MCF 10A (cell line): Measurements from ENCODE around the gene RPGRIP1L. TPM values are rescaled to one million over a fixed set of nuclear protein-coding genes. Genes with fewer than 3 reads are reported as not detected.

Experiments used
- BruUV-seq: library from RNA; stranded (reverse); fragments of 400-500 nt; replicated peaks from 2 replicates; lab custom pipeline; 2021; lab: Mats Ljungman, UMichigan
- CTCF ChIA-PET: fragments of 300-600 bp; sonication (Branson Sonifier 250); formaldehyde crosslinking; extraction: SDS; loops from one replicate; lab custom pipeline; 2021; ENCODE audit warnings: antibody characterized with exemption, inconsistent platforms; lab: Yijun Ruan, JAX
- POLR2A ChIA-PET: fragments of 300-600, 350-650 bp; sonication (Branson Sonifier 250); formaldehyde crosslinking; extraction: SDS; loops from one replicate; lab custom pipeline; 2020; ENCODE audit warnings: antibody characterized with exemption, inconsistent platforms; lab: Yijun Ruan, JAX
- DNase-seq: peaks from one replicate; pipeline ENCODE4 v3.0.0-alpha.2; 2018; ENCODE audit not compliant: unreplicated experiment
- H3K27ac Mint-ChIP-seq: one replicate; pipeline ENCODE4 v1.8.0; 2022; ENCODE audit warnings: mild to moderate bottlenecking, low read depth, mixed read lengths; ENCODE audit not compliant: unreplicated experiment
- H3K27me3 Mint-ChIP-seq: one replicate; pipeline ENCODE4 v1.8.0; 2022; ENCODE audit warnings: mixed read lengths; ENCODE audit not compliant: insufficient read depth, unreplicated experiment
- H3K36me3 Mint-ChIP-seq: one replicate; pipeline ENCODE4 v1.8.0; 2022; ENCODE audit warnings: mild to moderate bottlenecking, moderate library complexity, mixed read lengths; ENCODE audit not compliant: insufficient read depth, unreplicated experiment
- H3K4me1 Mint-ChIP-seq: one replicate; pipeline ENCODE4 v1.8.0; 2022; ENCODE audit warnings: mixed read lengths; ENCODE audit not compliant: insufficient read depth, unreplicated experiment
- H3K4me3 Mint-ChIP-seq: one replicate; pipeline ENCODE4 v1.8.0; 2022; ENCODE audit warnings: mild to moderate bottlenecking, moderate library complexity, mixed read lengths; ENCODE audit not compliant: unreplicated experiment
- H3K9me3 Mint-ChIP-seq: one replicate; pipeline ENCODE4 v1.8.0; 2022; ENCODE audit warnings: mixed read lengths; ENCODE audit not compliant: unreplicated experiment
- intact Hi-C: fragments of 100-400 bp; cut with micrococcal nuclease; formaldehyde crosslinking; loops from 2 replicates; pipeline ENCODE4 v1.14.1; 2022
- total RNA-seq: library from RNA; stranded (reverse); gene quantifications from 2 replicates; pipeline ENCODE4 v1.2.3, GENCODE V29; 2022
- TF ChIP-seq, protein P1 (sequence below): fragments of 200-600 bp; IDR thresholded peaks from one replicate; pipeline ENCODE4 v1.8.0; 2022; ENCODE audit warnings: antibody characterized with exemption, mild to moderate bottlenecking; ENCODE audit not compliant: unreplicated experiment

RPGRIP1L gene
- total RNA-seq, 1 experiment from 2014 or later, result 13.4 TPM

DNA sequence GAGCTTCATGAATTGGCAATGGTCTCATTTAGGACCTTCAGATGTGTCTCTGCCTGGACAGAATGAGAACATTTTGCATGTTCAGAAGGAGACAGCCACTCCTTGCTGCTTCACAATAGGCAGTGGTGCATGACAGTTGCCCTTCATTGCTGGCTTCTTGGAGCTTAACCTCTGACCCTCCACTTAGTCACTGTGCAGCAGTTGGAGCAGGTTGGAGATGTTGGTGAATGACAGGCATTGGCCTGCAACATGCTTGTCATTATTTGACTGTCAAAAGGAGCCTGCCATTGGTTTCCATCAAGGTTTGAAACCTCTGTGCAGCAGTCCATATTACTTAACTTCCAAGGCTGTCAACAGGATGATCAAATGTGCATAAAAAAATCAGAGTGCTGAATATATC lies 23.0 kb upstream of the RPGRIP1L start:
- TF ChIP-seq, protein P1, sequence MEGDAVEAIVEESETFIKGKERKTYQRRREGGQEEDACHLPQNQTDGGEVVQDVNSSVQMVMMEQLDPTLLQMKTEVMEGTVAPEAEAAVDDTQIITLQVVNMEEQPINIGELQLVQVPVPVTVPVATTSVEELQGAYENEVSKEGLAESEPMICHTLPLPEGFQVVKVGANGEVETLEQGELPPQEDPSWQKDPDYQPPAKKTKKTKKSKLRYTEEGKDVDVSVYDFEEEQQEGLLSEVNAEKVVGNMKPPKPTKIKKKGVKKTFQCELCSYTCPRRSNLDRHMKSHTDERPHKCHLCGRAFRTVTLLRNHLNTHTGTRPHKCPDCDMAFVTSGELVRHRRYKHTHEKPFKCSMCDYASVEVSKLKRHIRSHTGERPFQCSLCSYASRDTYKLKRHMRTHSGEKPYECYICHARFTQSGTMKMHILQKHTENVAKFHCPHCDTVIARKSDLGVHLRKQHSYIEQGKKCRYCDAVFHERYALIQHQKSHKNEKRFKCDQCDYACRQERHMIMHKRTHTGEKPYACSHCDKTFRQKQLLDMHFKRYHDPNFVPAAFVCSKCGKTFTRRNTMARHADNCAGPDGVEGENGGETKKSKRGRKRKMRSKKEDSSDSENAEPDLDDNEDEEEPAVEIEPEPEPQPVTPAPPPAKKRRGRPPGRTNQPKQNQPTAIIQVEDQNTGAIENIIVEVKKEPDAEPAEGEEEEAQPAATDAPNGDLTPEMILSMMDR, result no peak
- CTCF ChIA-PET, result interaction anchor here (0.6 to 1.2 kb wide), 2 partner anchors 9 to 455 kb away, joined by 3 to 4 read pairs; no protein-coding TSS in a partner anchor
- DNase-seq, result peak; percentile 37
- Mint-ChIP-seq H3K9me3 (no peaks in the 10 kb centered on the region), H3K4me3 (no peak overlapping the region), H3K4me1 (peaks cover 10% of the 10 kb centered on the region), H3K27me3 (no peaks in the 10 kb centered on the region), H3K27ac (no peak overlapping the region), H3K36me3 (no peaks in the 10 kb centered on the region)
- intact Hi-C loops, result no loop called here
- BruUV-seq, result no TSS peak
- POLR2A ChIA-PET, result interaction anchor here (0.7 to 1.3 kb wide), 3 partner anchors 9 to 147 kb away, joined by 4 to 5 read pairs (median 5); no protein-coding TSS in a partner anchor

DNA sequence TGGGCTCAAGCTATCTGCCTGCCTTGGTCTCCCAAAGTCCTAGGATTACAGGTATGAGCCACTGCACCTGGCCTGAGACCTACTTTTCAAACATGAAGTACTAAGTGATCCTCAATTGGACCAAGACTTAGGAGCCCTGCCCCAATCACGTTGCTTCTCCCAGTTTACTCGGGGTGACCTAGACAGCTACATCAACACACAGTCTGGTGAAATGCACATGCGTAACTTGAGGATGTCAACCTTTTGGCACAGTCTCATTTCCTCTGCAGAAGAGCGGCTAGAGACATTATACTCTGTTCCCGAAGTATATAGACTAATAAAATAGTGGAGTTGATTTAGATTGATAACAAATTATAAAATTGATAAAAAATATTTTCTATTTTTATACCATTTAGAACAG lies 17.4 kb upstream of the RPGRIP1L start:
- Mint-ChIP-seq H3K4me3 (no peak overlapping the region), H3K36me3 (no peaks in the 10 kb centered on the region), H3K27me3 (no peaks in the 10 kb centered on the region), H3K4me1 (peaks cover 3% of the 10 kb centered on the region), H3K27ac (no peak overlapping the region), H3K9me3 (no peaks in the 10 kb centered on the region)
- ChIA-PET POLR2A (interaction anchor here (0.6 kb wide), 1 partner anchor 86 kb away, joined by 3 read pairs; no protein-coding TSS in a partner anchor), CTCF (interaction anchor here (0.6 to 1.1 kb wide), 2 partner anchors 22 to 82 kb away, joined by 3 to 4 read pairs; no protein-coding TSS in a partner anchor)
- TF ChIP-seq, protein P1, result no peak
- intact Hi-C loops, result no loop called here
- DNase-seq, result no peak
- BruUV-seq, result no TSS peak

DNA sequence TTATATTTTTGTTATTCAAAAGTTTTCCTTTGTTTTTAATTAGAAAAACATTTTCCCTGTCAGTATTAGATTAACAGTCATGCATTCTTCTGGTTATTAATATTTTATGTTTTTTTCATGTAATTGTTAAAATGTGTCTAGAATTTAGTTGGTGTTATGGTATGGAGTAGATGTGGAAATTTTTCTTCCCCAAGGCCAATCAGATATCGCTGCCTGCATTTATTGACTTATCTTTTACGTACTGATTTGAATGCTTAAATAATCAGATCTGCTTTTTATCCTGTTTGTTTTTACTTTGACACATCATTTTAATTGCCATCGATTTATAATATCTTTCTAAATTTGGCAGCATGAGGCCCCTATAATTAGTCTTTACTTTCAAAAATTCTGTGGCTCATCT lies 13.9 kb upstream of the RPGRIP1L start:
- intact Hi-C loops, result no loop called here
- H3K27me3 Mint-ChIP-seq, result no peaks in the 10 kb centered on the region
- DNase-seq, result no peak
- ChIA-PET POLR2A (no interaction called here), CTCF (no interaction called here)
- no peaks in the 10 kb centered on the region for H3K9me3 Mint-ChIP-seq
- H3K36me3 Mint-ChIP-seq, result no peaks in the 10 kb centered on the region
- BruUV-seq, result no TSS peak
- TF ChIP-seq, protein P1, result no peak
- no peak overlapping the region for H3K4me3 Mint-ChIP-seq
- H3K27ac Mint-ChIP-seq, result no peak overlapping the region
- peaks cover 14% of the 10 kb centered on the region for H3K4me1 Mint-ChIP-seq

DNA sequence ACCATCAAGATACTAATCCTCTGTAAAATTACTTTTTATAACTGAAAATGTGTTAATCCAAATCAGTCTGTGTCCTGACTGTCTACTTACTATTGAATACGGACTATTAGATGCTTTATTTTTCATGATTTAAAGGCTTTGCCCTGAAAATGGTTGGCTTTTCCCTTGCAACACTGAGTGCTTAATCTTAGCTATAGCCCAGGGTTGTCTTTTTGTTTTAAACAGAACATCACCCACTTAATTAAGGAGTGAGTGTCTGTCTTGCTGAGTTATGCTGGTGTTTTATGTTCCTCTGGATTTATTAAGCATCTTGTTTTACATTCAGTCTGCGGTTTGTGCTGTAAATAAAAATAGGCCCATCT lies 11.3 kb upstream of the RPGRIP1L start:
- intact Hi-C loops, result no loop called here
- no TSS peak for BruUV-seq
- H3K4me3 Mint-ChIP-seq, result no peak overlapping the region
- no peak overlapping the region for H3K27ac Mint-ChIP-seq
- CTCF ChIA-PET, result interaction anchor here (1.0 to 1.4 kb wide), 2 partner anchors 11 to 13 kb away, joined by 3 to 7 read pairs; partner anchors contain the start of gene FTO
- no peak for DNase-seq
- POLR2A ChIA-PET, result interaction anchor here (1.3 to 2.1 kb wide), 3 partner anchors 30 to 54 kb away, joined by 3 to 6 read pairs (median 3); no protein-coding TSS in a partner anchor
- TF ChIP-seq, protein P1, result no peak
- H3K36me3 Mint-ChIP-seq, result no peaks in the 10 kb centered on the region
- H3K9me3 Mint-ChIP-seq, result no peaks in the 10 kb centered on the region
- H3K4me1 Mint-ChIP-seq, result peaks cover 14% of the 10 kb centered on the region
- no peaks in the 10 kb centered on the region for H3K27me3 Mint-ChIP-seq
